Thyroid gland (tissue), 4 donors: ENCODE measurements around the gene EIF4E3. TPM values are rescaled to one million over a fixed set of nuclear protein-coding genes. Genes with fewer than 3 reads are reported as not detected.

Experiments
- DNase-seq, 2 donors: peaks; one replicate each; pipeline ENCODE4 v3.0.0-alpha.2; 2019
- H3K27ac ChIP-seq, 3 donors: fragments of 200-600 bp; sonication (generic); 1 replicate in 2 of 3; 2 replicates in 1 of 3; pipeline ENCODE4 v1.5.1; 2016 to 2019; ENCODE audit warnings: mild to moderate bottlenecking in 1 of 3, moderate library complexity in 1 of 3
- H3K27me3 ChIP-seq: fragments of 200-600 bp; sonication (generic); one replicate; pipeline ENCODE4 v1.5.1; 2019
- H3K36me3 ChIP-seq, 2 donors: fragments of 200-600 bp; sonication (generic); one replicate each; pipeline ENCODE4 v1.5.1; 2016 to 2019
- H3K4me1 ChIP-seq, 2 donors: fragments of 200-600 bp; sonication (generic); one replicate each; pipeline ENCODE4 v1.5.1; 2017 to 2019
- H3K4me3 ChIP-seq, 3 donors: fragments of 200-600 bp; sonication (generic); replicated peaks in 1 of 3; 1 replicate in 2 of 3; 2 replicates in 1 of 3; pipeline ENCODE4 v1.5.1; 2016; ENCODE audit warnings: mild to moderate bottlenecking in 1 of 3
- H3K9me3 ChIP-seq: fragments of 200-600 bp; sonication (generic); one replicate; pipeline ENCODE4 v1.5.1; 2017
- POLR2A ChIP-seq, 2 donors: fragments of 450-650 bp; IDR thresholded peaks; one replicate each; pipeline ENCODE4 v1.6.1; 2017; ENCODE audit warnings: antibody characterized with exemption in 2 of 2, mild to moderate bottlenecking in 2 of 2, moderate library complexity in 1 of 2
- WGBS, 2 donors: methylation state at CpG; one replicate each; pipeline ENCODE4 v1.1.5; 2017; 5-methylcytosine and 5-hydroxymethylcytosine counted together
- intact Hi-C: fragments of 100-400 bp; cut with DNase I; formaldehyde crosslinking; loops from one replicate; pipeline ENCODE4 v1.15.1; 2023
- total RNA-seq, 4 donors: library from RNA; depleted of rRNA; stranded (reverse); fragments of >200 nt; gene quantifications; one replicate each; pipeline ENCODE4 v1.2.3, GENCODE V29; 2016
- TF ChIP-seq, protein P1 (sequence below), 6 experiments: fragments of 200-600 bp in 3 of 6; fragments of 450-650 bp in 3 of 6; sonication (generic) in 3 of 6; IDR thresholded peaks; one replicate each; pipeline ENCODE4 v1.5.1; 2016 to 2019; ENCODE audit warnings: antibody characterized with exemption in 6 of 6, mild to moderate bottlenecking in 2 of 6, inconsistent platforms in 1 of 6, moderate library complexity in 1 of 6

EIF4E3 gene
- total RNA-seq, 4 donors from 2014 or later = 18.4 to 26.6 (median 26.0) TPM

DNA sequence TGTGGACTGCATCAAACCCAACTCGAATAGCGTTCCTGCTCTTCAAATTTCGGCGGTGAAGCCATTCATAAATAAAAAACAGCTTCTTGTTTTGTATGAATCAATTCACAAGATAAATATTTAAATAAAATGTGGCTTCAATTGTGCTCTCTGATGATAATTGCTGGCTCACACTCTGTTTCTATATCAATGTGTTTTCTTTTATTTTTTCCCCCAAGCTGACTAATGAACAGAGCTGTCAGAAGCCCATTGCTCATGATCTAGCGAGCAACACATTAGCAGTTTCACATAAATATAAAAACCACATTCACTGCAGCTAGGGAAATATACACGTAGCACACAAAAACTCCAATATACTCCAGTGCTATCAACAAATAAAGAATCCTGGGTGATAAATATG lies 96.7 kb downstream of the EIF4E3 start:
- Histone ChIP-seq H3K4me1 (no peaks in the 10 kb centered on the region), H3K27me3 (no peaks in the 10 kb centered on the region), H3K27ac (no peak overlapping the region), H3K9me3 (no peaks in the 10 kb centered on the region), H3K36me3 (no peaks in the 10 kb centered on the region), H3K4me3 (no peak overlapping the region)
- intact Hi-C loops = no loop called here
- WGBS, 2 donors = 85 to 89% methylated on average over 6 of the region's 6 CpGs
- no peak for DNase-seq
- TF ChIP-seq, protein P1, sequence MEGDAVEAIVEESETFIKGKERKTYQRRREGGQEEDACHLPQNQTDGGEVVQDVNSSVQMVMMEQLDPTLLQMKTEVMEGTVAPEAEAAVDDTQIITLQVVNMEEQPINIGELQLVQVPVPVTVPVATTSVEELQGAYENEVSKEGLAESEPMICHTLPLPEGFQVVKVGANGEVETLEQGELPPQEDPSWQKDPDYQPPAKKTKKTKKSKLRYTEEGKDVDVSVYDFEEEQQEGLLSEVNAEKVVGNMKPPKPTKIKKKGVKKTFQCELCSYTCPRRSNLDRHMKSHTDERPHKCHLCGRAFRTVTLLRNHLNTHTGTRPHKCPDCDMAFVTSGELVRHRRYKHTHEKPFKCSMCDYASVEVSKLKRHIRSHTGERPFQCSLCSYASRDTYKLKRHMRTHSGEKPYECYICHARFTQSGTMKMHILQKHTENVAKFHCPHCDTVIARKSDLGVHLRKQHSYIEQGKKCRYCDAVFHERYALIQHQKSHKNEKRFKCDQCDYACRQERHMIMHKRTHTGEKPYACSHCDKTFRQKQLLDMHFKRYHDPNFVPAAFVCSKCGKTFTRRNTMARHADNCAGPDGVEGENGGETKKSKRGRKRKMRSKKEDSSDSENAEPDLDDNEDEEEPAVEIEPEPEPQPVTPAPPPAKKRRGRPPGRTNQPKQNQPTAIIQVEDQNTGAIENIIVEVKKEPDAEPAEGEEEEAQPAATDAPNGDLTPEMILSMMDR (IDR thresholded peaks at IDR 0.05) = no peak
- TF ChIP-seq POLR2A (IDR thresholded peaks at IDR 0.05) = no peak

DNA sequence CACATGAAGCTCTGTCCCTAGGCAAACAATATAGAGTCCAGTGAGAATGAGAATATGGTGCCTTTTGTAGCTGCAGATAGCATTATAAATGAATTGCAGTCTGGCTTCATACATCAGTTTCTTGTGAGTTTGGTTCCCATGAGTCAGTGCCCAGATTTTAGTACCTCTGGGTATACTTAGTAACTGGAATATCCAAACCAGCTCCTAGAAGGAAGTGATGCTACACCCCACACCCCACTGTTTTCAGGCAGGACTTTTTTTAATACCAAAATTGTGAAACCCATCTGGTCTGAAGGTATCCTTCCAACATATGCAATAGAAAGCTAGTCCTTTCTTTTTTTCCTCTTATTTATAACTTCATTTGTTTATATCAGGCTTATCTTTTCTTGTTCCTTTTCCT lies 99.5 kb downstream of the EIF4E3 start:
- Histone ChIP-seq H3K9me3 (no peaks in the 10 kb centered on the region), H3K4me1 (no peaks in the 10 kb centered on the region), H3K4me3 (no peak overlapping the region), H3K27me3 (no peaks in the 10 kb centered on the region), H3K36me3 (no peaks in the 10 kb centered on the region), H3K27ac (no peak overlapping the region)
- intact Hi-C loops = no loop called here
- no peak for TF ChIP-seq POLR2A (IDR thresholded peaks at IDR 0.05)
- TF ChIP-seq, protein P1 (IDR thresholded peaks at IDR 0.05) = no peak
- DNase-seq = no peak

Other genes starting within 250 kb of the EIF4E3 start
- gene FOXP1, start 141.7 kb downstream of the EIF4E3 start, total RNA-seq = 100 to 1,000 TPM; 111 to 187 (median 141) TPM
- 10 to 100 TPM in 1 of 4 donors, 1 to 10 TPM in 3; 2.3 to 11.0 (median 5.5) TPM for gene GPR27, start 28.5 kb upstream of the EIF4E3 start, total RNA-seq
- gene PROK2, start 59.7 kb upstream of the EIF4E3 start, total RNA-seq = not detected